GM12878 (cell line): ENCODE data around the gene TANC1. TPM values are rescaled to one million over a fixed set of nuclear protein-coding genes. Genes with fewer than 3 reads are reported as not detected.

ENCODE experiments used
- ATAC-seq: fragments of 200-7000 bp; cut with Tn5 transposase; 3 replicates; pipeline ENCODE4 v1.9.1; 2020; ENCODE audit warnings: mild to moderate bottlenecking, moderate library complexity
- BruUV-seq: library from RNA; stranded (reverse); fragments of 400-500 nt; replicated peaks from 2 replicates; lab custom pipeline; 2021; lab: Mats Ljungman, UMichigan
- CTCF ChIA-PET: fragments of 300-600 bp; sonication (Branson Sonifier 250); formaldehyde crosslinking; extraction: SDS; loops from one replicate; lab custom pipeline; 2021; ENCODE audit warnings: inconsistent platforms; lab: Yijun Ruan, JAX
- POLR2A ChIA-PET: fragments of 350-600 bp; formaldehyde crosslinking; extraction: SDS; loops from one replicate; lab custom pipeline; 2021; ENCODE audit warnings: inconsistent platforms; lab: Charles Lee
- RAD21 ChIA-PET: fragments of 300-600 bp; sonication (Branson Sonifier 250); formaldehyde crosslinking; loops from one replicate; lab custom pipeline; 2023; ENCODE audit warnings: antibody characterized with exemption; ENCODE audit not compliant: unreplicated experiment; lab: Charles Lee
- SMC1A ChIA-PET: fragments of 300-600 bp; sonication (Branson Sonifier 250); formaldehyde crosslinking; loops from one replicate; lab custom pipeline; 2023; ENCODE audit not compliant: unreplicated experiment, uncharacterized antibody; lab: Charles Lee
- DNase-seq: peaks from one replicate; pipeline ENCODE4 v3.0.0-alpha.2; 2011; ENCODE audit warnings: low read depth, low spot score
- FAIRE-seq: peaks from 3 replicates; lab custom pipeline; 2011; peaks lifted over from hg19 to GRCh38; lab: Jason Lieb, UNC
- H2AFZ ChIP-seq: 2 replicates; pipeline ENCODE4 v1.6.0; 2011; ENCODE audit warnings: low read depth, low read length, control low read depth; ENCODE audit not compliant: control insufficient read depth
- H3K27ac ChIP-seq: 2 replicates; pipeline ENCODE4 v1.5.1; 2011; ENCODE audit warnings: control low read depth; ENCODE audit not compliant: control insufficient read depth, insufficient read depth
- H3K27me3 ChIP-seq, 2 experiments: replicated peaks in 1 of 2; 2 replicates each; pipeline versions ENCODE4 v1.6.0 to v1.6.1; 2011; ENCODE audit warnings: low read length in 1 of 2; ENCODE audit not compliant: control insufficient read depth in 2 of 2, insufficient read depth in 2 of 2
- H3K36me3 ChIP-seq, 2 experiments: 2 replicates each; pipeline ENCODE4 v1.5.1; 2011; ENCODE audit warnings: low read length in 1 of 2; ENCODE audit not compliant: control insufficient read depth in 2 of 2, insufficient read depth in 2 of 2
- H3K4me1 ChIP-seq: 2 replicates; pipeline ENCODE4 v1.6.1; 2011; ENCODE audit warnings: mild to moderate bottlenecking, low read length, moderate library complexity, mixed read lengths; ENCODE audit not compliant: control insufficient read depth, insufficient read depth
- H3K4me2 ChIP-seq: 2 replicates; pipeline ENCODE4 v1.6.0; 2011; ENCODE audit warnings: control low read depth; ENCODE audit not compliant: control insufficient read depth, insufficient read depth
- H3K4me3 ChIP-seq: fragments of 200-600 bp; sonication (generic); 2 replicates; pipeline ENCODE4 v1.5.1; 2016
- H3K79me2 ChIP-seq: 2 replicates; pipeline ENCODE4 v1.6.0; 2011; ENCODE audit warnings: low read length; ENCODE audit not compliant: control insufficient read depth, insufficient read depth
- H3K9ac ChIP-seq: 2 replicates; pipeline ENCODE4 v1.8.0; 2011; ENCODE audit warnings: low read length, control low read depth, mixed read lengths; ENCODE audit not compliant: control insufficient read depth, insufficient read depth
- H3K9me3 ChIP-seq: replicated peaks from 3 replicates; pipeline ENCODE4 v1.5.1; 2011; ENCODE audit warnings: mild to moderate bottlenecking, low read length; ENCODE audit not compliant: control insufficient read depth, insufficient read depth
- H4K20me1 ChIP-seq: 2 replicates; pipeline ENCODE4 v1.6.0; 2011; ENCODE audit not compliant: control insufficient read depth, insufficient read depth
- BCL11A ChIP-seq: IDR thresholded peaks from 2 replicates; pipeline ENCODE4 v1.6.1; 2011; ENCODE audit warnings: low read depth, low read length
- CBX3 ChIP-seq: fragments of 200-600 bp; sonication (generic); IDR thresholded peaks from 2 replicates; pipeline ENCODE4 v1.6.1; 2016; ENCODE audit warnings: low read depth, borderline replicate concordance
- EGR1 ChIP-seq, 2 experiments: IDR thresholded peaks; 1 replicate in 1 of 2; 2 replicates in 1 of 2; pipeline ENCODE4 v1.6.1; 2011 to 2012; ENCODE audit warnings: low read depth in 2 of 2, low read length in 2 of 2, borderline replicate concordance in 1 of 2, mild to moderate bottlenecking in 1 of 2, moderate library complexity in 1 of 2
- LARP7 ChIP-seq: fragments of 450-650 bp; IDR thresholded peaks from 2 replicates; pipeline ENCODE4 v1.6.1; 2017; ENCODE audit warnings: mild to moderate bottlenecking
- MEF2B ChIP-seq: fragments of 450-650 bp; IDR thresholded peaks from 2 replicates; pipeline ENCODE4 v1.6.1; 2018; ENCODE audit warnings: mild to moderate bottlenecking, moderate library complexity; ENCODE audit not compliant: partially characterized antibody, poor library complexity, severe bottlenecking
- NR2C1 ChIP-seq: fragments of 450-650 bp; IDR thresholded peaks from 2 replicates; pipeline ENCODE4 v1.6.1; 2017; ENCODE audit warnings: antibody characterized with exemption, mild to moderate bottlenecking, moderate library complexity
- RCOR1 ChIP-seq: conservative IDR thresholded peaks from 2 replicates; pipeline ENCODE4 v1.6.1; 2012; ENCODE audit warnings: low read depth, low read length, improper control_type of control experiment
- SMC3 ChIP-seq: IDR thresholded peaks from 2 replicates; pipeline ENCODE4 v1.6.1; 2011; ENCODE audit warnings: low read length, improper control_type of control experiment, borderline replicate concordance
- TARDBP ChIP-seq: IDR thresholded peaks from 2 replicates; pipeline ENCODE4 v1.6.1; 2016; ENCODE audit warnings: borderline replicate concordance
- TCF7 ChIP-seq: IDR thresholded peaks from 2 replicates; pipeline ENCODE4 v1.6.1; 2014; ENCODE audit warnings: antibody characterized with exemption, borderline replicate concordance
- ZSCAN29 ChIP-seq: fragments of 450-650 bp; IDR thresholded peaks from 2 replicates; pipeline ENCODE4 v1.6.1; 2017; ENCODE audit warnings: mild to moderate bottlenecking, moderate library complexity
- WGBS: methylation state at CpG from one replicate; pipeline ENCODE4 v1.1.6; 2016; ENCODE audit warnings: low lambda C conversion rate; ENCODE audit not compliant: insufficient replicate concordance, insufficient coverage; ENCODE audit errors: missing lambda C conversion rate; 5-methylcytosine and 5-hydroxymethylcytosine counted together
- in situ Hi-C: fragments of 300-500 bp; cut with MboI; formaldehyde crosslinking; loops from 9 replicates; pipeline ENCODE4 v1.14.3; 2018; ENCODE audit warnings: mixed read lengths
- intact Hi-C: fragments of 100-400 bp; cut with micrococcal nuclease; formaldehyde crosslinking; loops from one replicate; pipeline ENCODE4 v1.14.2; 2022; ENCODE audit not compliant: unreplicated experiment
- polyA plus RNA-seq, 11 experiments: library from polyadenylated mRNA; depleted of rRNA in 4 of 11; unstranded in 6 of 11; stranded (reverse) in 5 of 11; fragments of >200 nt; fragmentation: Nextera tagmentation in 4 of 11; fragmentation: Illumina TruSeq in 1 of 11; extraction: Ambion mirVana in 4 of 11; extraction: Trizol in 1 of 11; gene quantifications; 1 replicate in 1 of 11; 2 replicates in 10 of 11; pipeline versions ENCODE4 v1.2.1 to v1.2.3, GENCODE V29; 2011 to 2016; ENCODE audit warnings: inconsistent platforms in 2 of 11, missing spikeins in 2 of 11, low read depth in 1 of 11
- total RNA-seq, 4 experiments: library from RNA; depleted of rRNA in 3 of 4; stranded (reverse); fragments of >200 nt in 3 of 4; fragmentation: Illumina TruSeq in 1 of 4; extraction: Trizol in 1 of 4; gene quantifications; 2 replicates each; pipeline versions ENCODE4 v1.2.1 to v1.2.3, GENCODE V29; 2013 to 2021
- TF ChIP-seq, protein P1 (sequence below): fragments of 450-650 bp; formaldehyde crosslinking; IDR thresholded peaks from 2 replicates; pipeline ENCODE4 v1.4.0; 2020; ENCODE audit warnings: mild to moderate bottlenecking, moderate library complexity
- TF ChIP-seq, protein P2 (sequence below): fragments of 450-650 bp; IDR thresholded peaks from 2 replicates; pipeline ENCODE4 v1.6.1; 2014; ENCODE audit warnings: mild to moderate bottlenecking
- TF ChIP-seq, protein P3 (sequence below): IDR thresholded peaks from 2 replicates; pipeline ENCODE4 v1.6.1; 2012; ENCODE audit warnings: improper control_type of control experiment, low read depth, low read length; ENCODE audit not compliant: insufficient replicate concordance

TANC1 gene
- total and polyA plus RNA-seq, 10 of the 15 experiments (the other 5 are each of a cell fraction or from before 2014, with no cell fraction given): 0.05 to 5.0 (median 0.34) TPM

DNA sequence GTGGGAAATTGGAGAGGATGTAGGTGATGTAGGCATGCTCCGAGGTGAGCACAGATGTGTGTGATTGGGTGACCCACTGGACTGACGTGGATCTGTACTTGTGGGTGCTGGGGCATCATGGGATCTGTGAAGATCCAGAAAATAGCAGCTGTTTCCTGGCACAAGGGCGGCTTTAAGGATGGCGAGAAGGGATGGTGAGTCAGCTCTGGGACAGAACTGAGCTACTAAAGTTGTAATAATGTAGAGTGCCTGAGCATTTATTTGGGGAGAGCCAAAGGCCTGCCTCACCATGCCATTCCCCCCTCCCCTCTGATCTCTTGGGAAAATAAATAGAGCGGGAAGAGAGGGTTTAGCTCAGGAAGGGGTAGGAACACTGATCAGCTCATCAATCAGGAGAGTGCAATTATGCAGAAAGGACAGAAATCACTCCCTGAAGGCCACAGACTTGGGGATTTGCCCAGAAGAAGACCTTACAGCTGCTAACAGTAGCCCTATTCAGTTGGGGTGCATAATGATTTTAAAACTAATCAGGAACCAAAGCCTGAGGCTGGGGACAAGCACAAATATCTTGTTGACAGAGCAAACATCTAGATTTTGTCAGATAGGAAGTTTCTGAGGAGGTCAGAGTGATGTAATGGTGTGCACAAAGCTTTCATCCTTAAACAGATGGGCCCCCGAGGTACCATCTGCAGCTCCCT, 30.3 kb downstream of the TANC1 start (continued):
- TF ChIP-seq, protein P1, sequence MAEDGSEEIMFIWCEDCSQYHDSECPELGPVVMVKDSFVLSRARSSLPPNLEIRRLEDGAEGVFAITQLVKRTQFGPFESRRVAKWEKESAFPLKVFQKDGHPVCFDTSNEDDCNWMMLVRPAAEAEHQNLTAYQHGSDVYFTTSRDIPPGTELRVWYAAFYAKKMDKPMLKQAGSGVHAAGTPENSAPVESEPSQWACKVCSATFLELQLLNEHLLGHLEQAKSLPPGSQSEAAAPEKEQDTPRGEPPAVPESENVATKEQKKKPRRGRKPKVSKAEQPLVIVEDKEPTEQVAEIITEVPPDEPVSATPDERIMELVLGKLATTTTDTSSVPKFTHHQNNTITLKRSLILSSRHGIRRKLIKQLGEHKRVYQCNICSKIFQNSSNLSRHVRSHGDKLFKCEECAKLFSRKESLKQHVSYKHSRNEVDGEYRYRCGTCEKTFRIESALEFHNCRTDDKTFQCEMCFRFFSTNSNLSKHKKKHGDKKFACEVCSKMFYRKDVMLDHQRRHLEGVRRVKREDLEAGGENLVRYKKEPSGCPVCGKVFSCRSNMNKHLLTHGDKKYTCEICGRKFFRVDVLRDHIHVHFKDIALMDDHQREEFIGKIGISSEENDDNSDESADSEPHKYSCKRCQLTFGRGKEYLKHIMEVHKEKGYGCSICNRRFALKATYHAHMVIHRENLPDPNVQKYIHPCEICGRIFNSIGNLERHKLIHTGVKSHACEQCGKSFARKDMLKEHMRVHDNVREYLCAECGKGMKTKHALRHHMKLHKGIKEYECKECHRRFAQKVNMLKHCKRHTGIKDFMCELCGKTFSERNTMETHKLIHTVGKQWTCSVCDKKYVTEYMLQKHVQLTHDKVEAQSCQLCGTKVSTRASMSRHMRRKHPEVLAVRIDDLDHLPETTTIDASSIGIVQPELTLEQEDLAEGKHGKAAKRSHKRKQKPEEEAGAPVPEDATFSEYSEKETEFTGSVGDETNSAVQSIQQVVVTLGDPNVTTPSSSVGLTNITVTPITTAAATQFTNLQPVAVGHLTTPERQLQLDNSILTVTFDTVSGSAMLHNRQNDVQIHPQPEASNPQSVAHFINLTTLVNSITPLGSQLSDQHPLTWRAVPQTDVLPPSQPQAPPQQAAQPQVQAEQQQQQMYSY (CRISPR knock-in tag): no peak
- TF ChIP-seq CBX3 (no peak), MEF2B (no peak), RCOR1 (no peak), EGR1 (IDR thresholded peaks at IDR 0.05; ENCODE audit: borderline replicate concordance in 1 of 2, low read depth in 2 of 2, low read length in 2 of 2) (no peak)
- TF ChIP-seq, protein P2, sequence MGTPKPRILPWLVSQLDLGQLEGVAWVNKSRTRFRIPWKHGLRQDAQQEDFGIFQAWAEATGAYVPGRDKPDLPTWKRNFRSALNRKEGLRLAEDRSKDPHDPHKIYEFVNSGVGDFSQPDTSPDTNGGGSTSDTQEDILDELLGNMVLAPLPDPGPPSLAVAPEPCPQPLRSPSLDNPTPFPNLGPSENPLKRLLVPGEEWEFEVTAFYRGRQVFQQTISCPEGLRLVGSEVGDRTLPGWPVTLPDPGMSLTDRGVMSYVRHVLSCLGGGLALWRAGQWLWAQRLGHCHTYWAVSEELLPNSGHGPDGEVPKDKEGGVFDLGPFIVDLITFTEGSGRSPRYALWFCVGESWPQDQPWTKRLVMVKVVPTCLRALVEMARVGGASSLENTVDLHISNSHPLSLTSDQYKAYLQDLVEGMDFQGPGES: no peak

GRCh38 chr2:158999458-158999857, 31.0 kb downstream of the TANC1 start:
- no peak for ATAC-seq
- CTCF ChIA-PET: no interaction called here
- no peak for FAIRE-seq
- RAD21 ChIA-PET: no interaction called here
- H3K4me1 ChIP-seq: peaks cover 3% of the 10 kb centered on the region; the same call in 1 of the 2 replicates
- H4K20me1 ChIP-seq: no peaks in the 10 kb centered on the region
- H3K36me3 ChIP-seq: no peaks in the 10 kb centered on the region
- H3K9me3 ChIP-seq: no peaks in the 10 kb centered on the region
- no peak overlapping the region for H3K4me2 ChIP-seq
- no TSS peak for BruUV-seq
- WGBS: 22% methylated on average over 4 of the region's 4 CpGs
- no peak overlapping the region for H3K27ac ChIP-seq
- no peak for DNase-seq
- intact Hi-C loops: no loop called here
- H3K4me3 ChIP-seq: no peak overlapping the region
- in situ Hi-C loops: no loop called here
- POLR2A ChIA-PET: no interaction called here
- H3K79me2 ChIP-seq: no peaks in the 10 kb centered on the region
- SMC1A ChIA-PET: no interaction called here
- H2AFZ ChIP-seq: no peak overlapping the region
- TF ChIP-seq TARDBP (no peak), ZSCAN29 (no peak), TCF7 (no peak), NR2C1 (no peak), BCL11A (no peak), LARP7 (no peak), SMC3 (no peak)
- TF ChIP-seq, protein P3, sequence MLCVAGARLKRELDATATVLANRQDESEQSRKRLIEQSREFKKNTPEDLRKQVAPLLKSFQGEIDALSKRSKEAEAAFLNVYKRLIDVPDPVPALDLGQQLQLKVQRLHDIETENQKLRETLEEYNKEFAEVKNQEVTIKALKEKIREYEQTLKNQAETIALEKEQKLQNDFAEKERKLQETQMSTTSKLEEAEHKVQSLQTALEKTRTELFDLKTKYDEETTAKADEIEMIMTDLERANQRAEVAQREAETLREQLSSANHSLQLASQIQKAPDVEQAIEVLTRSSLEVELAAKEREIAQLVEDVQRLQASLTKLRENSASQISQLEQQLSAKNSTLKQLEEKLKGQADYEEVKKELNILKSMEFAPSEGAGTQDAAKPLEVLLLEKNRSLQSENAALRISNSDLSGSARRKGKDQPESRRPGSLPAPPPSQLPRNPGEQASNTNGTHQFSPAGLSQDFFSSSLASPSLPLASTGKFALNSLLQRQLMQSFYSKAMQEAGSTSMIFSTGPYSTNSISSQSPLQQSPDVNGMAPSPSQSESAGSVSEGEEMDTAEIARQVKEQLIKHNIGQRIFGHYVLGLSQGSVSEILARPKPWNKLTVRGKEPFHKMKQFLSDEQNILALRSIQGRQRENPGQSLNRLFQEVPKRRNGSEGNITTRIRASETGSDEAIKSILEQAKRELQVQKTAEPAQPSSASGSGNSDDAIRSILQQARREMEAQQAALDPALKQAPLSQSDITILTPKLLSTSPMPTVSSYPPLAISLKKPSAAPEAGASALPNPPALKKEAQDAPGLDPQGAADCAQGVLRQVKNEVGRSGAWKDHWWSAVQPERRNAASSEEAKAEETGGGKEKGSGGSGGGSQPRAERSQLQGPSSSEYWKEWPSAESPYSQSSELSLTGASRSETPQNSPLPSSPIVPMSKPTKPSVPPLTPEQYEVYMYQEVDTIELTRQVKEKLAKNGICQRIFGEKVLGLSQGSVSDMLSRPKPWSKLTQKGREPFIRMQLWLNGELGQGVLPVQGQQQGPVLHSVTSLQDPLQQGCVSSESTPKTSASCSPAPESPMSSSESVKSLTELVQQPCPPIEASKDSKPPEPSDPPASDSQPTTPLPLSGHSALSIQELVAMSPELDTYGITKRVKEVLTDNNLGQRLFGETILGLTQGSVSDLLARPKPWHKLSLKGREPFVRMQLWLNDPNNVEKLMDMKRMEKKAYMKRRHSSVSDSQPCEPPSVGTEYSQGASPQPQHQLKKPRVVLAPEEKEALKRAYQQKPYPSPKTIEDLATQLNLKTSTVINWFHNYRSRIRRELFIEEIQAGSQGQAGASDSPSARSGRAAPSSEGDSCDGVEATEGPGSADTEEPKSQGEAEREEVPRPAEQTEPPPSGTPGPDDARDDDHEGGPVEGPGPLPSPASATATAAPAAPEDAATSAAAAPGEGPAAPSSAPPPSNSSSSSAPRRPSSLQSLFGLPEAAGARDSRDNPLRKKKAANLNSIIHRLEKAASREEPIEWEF: no peak
- TF ChIP-seq, all 136 proteins: peak for 0
- H3K9ac ChIP-seq: no peak overlapping the region
- H3K27me3 ChIP-seq: no peaks in the 10 kb centered on the region; a peak in 1 of 4 replicates
